GM19099 (cell line): ENCODE results near the gene SMC4.

Experiments
- POLR2A ChIP-seq: IDR thresholded peaks from 3 replicates; pipeline ENCODE4 v1.6.1; 2011; ENCODE audit warnings: low read depth; ENCODE audit not compliant: insufficient read length; ENCODE audit errors: extremely low read depth

The SMC4 gene

DNA sequence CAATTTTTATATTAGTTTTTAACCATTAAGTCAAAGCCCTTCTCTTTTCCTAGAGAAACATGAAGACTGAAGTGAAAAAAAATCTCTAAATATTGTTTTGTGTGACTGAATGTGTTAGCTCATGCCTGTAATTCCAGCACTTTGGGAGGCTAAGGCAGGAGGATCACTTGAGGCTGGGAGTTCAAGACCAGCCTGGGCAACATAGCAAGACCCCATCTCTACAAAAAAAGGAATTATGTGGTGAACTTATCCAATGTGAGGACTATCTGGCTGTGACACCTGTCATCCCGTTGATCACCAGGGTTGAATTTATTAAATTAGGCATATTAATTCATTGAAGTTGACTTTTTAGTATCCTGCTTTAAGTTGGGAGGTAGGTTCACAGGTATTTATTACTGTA is 13.0 kb downstream of the SMC4 start:
- no peak for TF ChIP-seq POLR2A

DNA sequence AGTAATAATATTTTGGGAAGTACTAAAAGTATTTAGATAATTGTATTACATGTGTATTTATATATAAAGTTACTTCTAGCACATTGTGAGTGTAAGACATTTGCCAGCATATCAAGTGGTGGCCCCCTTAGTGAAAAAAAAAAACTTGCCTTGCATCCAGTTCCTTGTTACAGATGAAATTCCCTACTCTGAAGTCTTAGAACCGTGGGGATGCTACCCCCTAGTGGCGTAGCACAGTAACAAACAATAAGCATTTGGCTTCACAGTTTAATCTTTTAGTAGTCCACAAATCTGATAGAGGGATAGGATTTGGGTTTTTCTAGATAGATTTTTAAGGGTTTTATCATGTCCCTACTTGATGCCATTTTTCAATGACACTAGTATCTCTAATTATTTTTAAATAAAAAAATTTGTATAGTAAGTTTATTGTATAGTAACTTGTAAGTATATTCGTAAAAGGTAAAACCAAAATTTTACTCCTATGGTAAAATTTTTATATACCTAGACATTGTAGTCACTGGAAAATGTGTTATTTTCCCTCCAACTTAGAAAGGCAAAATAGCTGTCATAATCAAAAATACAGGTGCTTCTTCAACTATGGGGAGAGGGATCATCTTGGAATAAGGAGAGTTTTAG is 14.3 kb downstream of the SMC4 start:
- no peak for TF ChIP-seq POLR2A

DNA sequence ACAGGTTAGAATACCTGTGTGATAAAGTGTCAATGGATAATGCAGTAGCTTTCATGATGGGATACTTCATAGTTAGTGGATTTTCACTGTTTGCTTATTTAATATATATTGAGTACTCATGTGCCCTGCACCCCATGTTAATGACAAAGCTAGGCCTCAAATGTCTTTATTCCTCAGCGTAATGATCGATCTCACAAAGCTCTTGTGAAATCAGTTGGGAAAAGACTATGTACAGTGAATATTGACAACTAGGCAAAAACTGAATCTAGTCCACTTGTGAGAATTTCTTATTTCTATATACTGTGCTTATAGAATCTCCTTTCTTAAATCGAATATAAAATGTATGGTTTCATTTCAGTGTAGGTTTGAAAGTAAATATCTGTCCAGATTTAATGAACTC is 17.9 kb downstream of the SMC4 start:
- TF ChIP-seq POLR2A = no peak

DNA sequence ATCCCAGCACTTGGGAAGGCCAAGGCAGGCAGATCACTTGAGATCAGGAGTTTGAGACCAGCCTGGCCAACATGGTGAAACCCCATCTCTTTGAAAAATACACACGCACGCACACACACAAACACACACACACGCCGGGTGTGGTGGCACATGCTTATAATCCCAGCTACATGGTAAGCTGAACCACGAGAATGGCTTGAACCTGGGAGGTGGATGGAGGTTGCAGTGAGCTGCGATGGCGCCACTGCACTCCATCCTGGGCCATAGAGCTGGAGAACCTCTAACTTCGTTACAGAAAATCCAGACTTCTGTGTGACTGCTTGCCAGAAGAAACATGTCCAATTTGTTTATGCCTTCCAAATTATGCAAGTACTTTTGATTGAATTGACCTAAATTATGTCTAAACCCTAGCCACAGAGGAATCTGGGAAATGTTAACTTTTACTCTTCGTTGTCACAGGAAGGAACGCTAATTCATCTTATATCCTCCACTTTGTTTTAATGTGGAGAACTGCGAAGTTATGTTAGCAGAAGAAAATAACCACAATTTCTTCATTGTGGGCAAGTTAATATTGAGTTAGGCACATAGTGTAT is 28.5 kb downstream of the SMC4 start:
- TF ChIP-seq POLR2A = no peak

DNA sequence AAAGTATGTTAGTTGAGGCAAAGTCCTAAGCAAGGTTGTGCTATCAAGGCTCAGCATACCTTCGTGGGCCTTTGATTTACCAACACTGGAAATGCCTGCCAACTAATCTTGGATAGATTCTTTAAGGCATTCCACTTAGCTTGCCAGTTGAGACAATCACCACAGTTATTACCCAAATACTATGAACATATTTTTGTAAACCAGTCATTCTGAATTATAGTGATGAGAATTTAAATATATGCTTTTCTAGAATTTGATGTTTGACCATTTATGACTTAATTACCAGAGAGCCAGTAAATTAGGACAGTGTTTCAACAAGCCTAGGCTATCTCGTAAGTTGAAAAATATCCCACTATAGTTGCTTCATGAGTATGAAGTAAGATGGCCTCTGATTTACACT is 34.6 kb downstream of the SMC4 start:
- TF ChIP-seq POLR2A = no peak

DNA sequence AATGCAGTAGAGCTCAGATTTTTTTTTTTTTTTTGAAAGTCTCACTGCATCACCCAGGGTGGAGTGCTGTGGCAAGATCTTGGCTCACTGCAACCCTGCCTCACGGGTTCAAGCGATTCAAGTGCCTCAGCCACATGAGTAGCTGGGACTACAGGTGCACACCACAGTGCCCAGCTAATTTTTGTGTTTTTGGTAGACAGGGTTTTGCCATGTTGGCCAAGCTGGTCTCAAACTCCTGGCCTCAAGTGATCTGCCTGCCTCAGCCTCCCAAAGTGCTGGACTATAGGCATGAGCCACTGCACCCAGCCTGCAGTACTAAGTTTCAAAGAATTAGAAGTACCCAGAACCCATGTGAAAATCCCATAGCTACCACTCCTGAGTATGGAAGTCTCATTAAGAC is 35.6 kb downstream of the SMC4 start:
- TF ChIP-seq POLR2A = no peak

DNA sequence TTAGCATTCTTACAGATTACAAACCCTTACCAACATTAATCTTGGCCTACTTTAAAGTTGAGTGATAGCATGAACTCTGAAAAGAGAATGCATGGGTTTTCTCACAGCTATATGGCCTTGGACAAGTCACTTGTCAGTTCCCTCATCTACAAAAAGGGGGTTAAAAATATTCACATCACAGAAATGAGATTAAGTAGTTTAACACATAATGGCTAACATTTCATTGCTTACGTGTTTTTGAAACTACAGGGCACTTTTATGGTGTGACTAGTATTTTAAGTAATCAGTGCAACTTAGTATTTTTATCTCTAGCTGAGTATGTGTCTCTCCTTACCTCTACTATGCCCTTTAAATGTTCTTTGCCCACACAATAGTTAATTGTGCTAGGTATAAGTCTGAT is 36.3 kb downstream of the SMC4 start:
- TF ChIP-seq POLR2A = no peak

DNA sequence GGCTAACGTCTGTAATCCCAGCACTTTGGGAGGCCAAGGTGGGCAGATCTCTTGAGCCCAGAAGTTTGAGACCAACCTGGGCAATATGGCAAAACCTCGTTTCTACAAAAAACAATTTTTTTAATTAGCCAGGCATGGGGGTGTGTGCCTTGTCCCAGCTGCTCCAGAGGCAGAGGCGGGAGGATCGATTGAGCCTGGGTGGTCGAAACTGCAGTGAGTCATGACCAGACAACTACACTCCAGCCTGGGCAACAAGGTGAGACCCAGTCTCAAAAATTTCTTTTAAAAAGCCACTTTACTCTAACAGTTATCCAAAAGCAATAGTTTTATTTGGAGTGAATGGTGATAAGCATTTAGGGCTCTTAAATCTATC is 37.6 kb downstream of the SMC4 start:
- no peak for TF ChIP-seq POLR2A

DNA sequence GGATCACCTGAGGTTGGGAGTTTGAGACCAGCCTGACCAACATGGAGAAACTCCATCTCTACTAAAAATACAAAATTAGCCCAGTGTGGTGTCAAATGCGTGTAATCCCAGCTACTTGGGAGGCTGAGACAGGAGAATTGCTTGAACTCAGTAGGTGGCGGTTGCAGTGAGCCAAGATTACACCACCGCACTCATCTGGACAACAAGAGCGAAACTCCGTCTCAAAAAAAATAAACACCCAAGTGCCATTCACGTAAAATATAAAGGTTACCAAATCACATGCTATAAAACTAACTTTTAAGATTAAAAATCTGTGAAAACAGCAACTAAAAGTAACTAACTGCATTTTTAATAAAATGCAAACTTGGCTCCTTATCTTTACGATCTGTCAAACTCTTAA is 41.2 kb downstream of the SMC4 start:
- TF ChIP-seq POLR2A = no peak

DNA sequence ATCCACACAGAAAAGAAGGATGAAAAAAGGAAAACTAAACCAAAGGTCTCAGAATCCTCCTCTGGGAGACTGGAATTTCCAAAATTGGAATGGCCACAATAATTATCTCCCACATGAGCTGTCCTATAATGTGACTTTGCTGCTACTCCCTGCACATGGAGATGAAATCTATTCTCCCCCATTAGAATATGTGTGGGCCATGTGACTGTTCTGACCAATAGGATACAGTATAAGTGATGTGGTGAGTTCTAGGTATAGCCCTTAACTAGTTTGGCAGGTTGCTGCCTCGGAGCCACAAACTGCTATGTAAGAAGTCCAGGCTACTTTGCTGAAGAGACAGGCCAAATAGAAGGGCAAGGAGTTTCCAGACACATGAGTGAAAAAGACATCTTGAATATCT is 45.0 kb downstream of the SMC4 start:
- no peak for TF ChIP-seq POLR2A

DNA sequence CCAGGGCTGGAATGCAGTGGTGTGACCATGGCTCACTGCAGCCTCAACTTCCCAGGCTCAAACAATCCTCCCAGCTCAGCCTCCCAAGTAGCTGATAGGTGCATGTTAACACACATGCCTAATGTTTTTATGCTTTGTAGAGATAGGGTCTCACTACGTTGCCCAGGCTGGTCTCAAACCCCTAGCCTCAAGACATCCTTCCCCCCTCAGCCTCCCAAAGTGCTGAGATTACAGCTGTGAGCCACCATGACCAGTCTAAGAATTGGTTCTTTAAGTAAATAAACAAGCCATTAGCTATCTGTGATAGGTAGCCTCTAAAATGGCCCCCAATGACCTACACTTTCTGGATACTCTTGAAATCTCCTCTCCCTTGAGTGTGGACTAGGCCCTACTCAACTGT is 46.4 kb downstream of the SMC4 start:
- TF ChIP-seq POLR2A = no peak

DNA sequence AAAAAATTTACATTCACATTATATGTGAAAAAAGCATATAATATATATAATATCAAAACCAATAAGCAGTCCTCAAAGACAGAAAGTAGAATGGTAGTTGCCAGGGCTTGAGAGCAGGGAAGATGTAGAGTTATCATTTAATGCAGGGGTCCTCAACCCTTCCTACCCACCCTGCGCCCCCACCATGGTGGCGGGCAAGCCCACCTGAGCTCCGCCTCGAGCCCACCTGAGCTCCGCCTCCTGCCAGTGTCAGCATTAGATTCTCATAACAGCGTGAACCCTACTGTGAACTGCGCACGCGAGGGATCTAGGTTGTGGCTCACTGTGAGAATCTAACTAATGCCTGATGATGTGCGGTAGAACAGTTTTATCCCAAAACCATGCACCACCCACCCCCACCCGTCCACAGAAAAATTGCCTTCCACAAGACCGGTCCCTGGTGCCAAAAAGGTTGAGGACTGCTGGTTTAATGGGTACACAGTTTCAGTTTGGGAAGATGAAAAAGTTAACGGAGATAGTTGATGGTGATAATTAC is 47.1 kb downstream of the SMC4 start:
- no peak for TF ChIP-seq POLR2A

DNA sequence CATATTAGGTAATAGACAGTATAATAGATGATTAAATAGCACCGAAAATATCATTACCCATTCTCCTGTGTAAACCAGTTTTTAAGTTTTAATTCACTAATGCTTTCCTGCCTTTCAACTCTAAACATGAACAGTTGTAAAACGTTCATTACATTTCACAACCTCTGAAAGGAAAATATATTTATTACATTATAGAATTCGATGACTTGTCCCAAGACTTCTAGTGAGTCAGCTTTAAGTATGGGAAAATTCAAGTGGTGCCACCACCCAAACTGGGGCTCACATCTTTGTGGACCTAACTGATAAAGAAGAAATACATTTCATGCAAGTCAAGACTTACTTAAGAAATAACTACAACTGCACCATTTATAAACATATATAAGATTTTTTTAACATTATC is 48.1 kb downstream of the SMC4 start:
- no peak for TF ChIP-seq POLR2A

DNA sequence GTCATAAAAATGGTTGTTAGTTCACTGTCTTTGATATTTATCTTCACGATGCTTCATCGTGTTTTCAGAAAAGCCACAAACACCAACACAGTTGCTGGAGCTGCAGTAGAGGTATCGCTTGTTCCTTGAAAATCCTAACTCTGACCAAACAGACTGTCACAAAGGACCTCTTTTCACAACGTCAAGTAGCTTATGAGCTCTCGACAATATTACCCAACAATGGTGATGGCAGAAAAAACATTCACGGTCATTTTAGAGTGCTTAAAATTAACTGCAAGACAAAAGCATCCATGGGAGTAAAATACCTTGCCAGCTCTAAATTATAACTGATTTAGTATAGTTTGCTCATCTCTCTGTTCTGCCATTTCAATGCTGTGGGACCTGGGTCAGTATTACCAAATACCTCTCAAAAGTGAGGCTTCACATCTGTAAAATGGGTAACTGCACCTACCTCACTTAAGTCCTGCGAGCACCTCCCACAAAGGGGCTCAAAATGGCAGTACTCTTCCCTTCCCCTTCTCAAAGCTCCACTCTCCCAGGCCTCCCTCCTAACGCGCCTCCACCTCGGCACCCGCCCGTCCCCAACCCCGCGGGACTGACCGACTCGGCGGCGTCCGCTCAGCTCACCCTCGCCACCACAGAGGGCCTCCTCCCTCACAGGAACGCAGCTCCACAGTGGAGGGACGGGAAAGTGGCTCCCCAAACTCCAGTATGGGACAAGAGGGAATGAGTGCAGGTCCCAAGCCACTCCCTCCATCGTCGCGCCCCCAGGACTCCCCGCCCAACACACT is 49.6 kb downstream of the SMC4 start:
- no peak for TF ChIP-seq POLR2A

DNA sequence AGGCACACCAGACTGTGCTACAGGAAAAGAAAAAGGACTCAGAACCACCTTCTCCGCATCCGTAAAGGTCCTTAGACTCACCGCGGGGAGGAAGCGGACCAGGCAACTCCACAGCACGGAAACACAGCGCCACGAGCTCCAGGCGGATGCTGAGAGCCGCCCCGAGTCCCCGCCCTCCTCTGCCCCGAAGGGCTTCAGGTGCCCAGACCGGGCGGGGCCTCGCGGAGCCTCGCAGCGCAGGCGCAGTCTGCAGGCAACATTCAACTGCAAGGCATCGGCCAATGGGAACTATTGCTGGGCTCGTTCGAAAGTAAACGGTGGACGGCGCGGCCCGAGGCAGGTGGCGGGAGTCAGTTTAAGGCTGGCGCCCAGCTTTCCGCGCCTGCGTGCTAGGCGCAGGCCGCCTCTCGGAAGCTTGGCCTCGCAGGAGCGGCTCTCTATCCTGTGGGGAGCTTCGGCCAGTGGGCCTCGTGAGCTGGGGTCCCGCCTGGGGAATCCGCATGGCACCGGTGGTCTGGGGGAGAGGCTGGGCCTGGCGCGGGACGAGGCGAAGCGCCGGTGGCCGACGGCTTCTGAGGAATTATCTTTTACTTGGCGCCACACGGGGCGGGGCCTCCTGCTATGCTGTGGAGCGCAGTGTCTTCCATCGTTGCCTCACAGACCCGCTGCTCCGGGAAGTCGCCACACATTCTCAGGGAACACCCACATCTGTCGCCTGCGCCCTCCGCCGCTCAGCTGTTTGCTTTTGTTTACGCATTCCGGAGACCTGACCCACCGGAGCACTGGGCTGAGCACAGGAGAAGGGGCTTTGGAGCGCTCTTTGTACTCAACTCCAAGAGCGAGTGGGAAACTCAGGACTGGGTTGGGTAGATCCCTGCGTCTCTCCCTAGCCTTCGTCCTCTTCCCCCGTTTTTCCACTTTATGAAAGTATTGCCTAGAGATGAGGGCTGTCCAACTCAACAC is 50.5 kb downstream of the SMC4 start, which contains the start of gene TRIM59:
Gene TRIM59 (minus strand): TSS at position 151 of the 963 bp plus-strand sequence. CDS start 10,603 bp downstream, outside the sequence.
- peak; percentile 94 for TF ChIP-seq POLR2A
